Stimulated activated CD8-positive, alpha-beta memory T cell treated with anti-CD3 and anti-CD28 coated beads, Interleukin-15, amount 100 ng/mL, for 24 hours (primary cell): Measurements from ENCODE around the gene PFN3.
"Not testable (repeated sequence)": the region's sequence is repeated elsewhere in the genome, so short reads cannot be mapped to it uniquely, and the experiment has no call there.

Experiments
- DNase-seq: peaks from one replicate; pipeline ENCODE4 v3.0.0-alpha.2; 2020; ENCODE audit warnings: low read depth

PFN3 gene

GRCh38 chr5:177372034-177372896 lies 28.2 kb downstream of the PFN3 start:
- no peak for DNase-seq

DNA sequence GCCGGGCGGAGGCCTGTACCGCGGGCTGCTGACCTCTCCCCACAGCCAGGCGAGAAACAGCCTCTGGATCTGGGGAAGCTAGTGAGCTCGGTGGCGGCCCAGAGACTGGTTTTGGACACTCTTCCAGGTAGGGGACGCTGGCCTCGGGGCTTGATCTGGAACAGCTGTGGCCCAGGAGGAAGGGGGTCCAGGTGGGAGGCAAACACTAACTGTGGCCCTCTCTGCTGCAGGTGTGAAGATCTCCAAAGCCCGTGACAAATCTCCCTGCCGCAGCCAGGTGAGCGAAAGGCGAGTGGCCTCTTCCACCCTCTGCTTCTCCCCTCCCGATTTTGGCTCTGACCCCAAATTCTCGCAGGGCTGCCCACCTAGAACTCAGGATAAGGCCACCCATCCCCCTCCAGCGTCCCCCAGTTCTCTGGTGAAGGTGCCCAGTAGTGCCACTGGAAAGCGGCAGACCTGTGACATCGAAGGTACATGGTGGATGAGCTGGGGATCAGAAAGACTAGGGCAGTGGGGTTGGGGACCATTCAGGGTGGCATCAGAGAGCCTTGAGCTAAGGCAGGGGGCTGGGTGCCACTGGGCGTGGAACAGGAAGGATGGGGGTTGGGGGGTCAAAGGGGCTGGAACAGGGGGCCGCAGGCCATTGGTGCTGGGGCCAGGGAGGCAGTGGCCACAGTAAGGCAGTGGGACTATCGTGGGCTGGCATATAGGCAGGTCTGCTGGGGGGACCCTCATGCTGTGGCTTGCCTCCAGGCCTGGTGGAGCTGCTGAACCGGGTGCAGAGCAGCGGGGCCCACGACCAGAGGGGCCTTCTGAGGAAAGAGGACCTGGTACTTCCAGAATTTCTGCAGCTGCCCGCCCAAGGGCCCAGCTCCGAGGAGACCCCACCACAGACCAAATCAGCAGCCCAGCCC lies 29.1 kb downstream of the PFN3 start:
- DNase-seq = no peak

GRCh38 chr5:177370488-177371119 lies 29.9 kb downstream of the PFN3 start:
- DNase-seq = peak; percentile 38

- DNase-seq = no peak
These were observed 30.6 kb downstream of the PFN3 start for GRCh38 chr5:177369645-177370440.

DNA sequence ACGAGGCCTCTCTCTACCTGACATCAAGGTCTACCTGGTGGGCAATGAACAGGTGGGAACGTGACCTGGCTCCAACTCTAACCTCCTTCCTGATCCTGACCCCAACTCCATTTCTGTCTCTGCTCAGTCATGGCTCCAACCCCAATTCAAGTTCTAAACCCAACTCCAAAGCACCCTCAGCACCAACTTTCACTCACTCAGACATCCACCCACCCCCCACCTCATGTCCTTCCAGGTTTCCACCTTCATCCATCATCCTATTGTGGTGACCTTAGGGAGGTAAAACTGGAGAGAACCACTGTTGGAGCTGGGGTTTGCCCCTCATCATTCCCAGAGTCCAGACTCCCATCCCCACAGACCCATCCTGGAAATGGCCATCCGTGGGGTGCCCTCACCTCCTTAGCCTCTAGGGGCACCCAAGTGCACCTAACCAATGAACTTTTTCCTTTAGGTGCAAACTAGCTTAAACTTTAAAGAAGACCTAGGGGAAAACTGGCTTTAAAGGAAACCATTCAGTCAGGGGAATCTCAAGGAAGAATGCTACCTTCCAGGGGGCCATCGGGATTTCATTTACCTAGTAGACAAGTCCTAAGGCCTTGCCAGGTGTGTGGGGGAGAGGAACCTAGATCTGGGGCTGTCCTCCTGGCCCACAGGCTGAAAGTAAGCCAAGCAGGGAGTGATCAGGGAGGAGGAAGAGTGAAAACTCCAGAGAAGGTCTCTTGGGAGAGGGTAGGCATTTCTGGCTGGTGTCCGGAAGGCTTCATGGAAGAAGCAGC lies 31.4 kb downstream of the PFN3 start:
- DNase-seq = no peak

DNA sequence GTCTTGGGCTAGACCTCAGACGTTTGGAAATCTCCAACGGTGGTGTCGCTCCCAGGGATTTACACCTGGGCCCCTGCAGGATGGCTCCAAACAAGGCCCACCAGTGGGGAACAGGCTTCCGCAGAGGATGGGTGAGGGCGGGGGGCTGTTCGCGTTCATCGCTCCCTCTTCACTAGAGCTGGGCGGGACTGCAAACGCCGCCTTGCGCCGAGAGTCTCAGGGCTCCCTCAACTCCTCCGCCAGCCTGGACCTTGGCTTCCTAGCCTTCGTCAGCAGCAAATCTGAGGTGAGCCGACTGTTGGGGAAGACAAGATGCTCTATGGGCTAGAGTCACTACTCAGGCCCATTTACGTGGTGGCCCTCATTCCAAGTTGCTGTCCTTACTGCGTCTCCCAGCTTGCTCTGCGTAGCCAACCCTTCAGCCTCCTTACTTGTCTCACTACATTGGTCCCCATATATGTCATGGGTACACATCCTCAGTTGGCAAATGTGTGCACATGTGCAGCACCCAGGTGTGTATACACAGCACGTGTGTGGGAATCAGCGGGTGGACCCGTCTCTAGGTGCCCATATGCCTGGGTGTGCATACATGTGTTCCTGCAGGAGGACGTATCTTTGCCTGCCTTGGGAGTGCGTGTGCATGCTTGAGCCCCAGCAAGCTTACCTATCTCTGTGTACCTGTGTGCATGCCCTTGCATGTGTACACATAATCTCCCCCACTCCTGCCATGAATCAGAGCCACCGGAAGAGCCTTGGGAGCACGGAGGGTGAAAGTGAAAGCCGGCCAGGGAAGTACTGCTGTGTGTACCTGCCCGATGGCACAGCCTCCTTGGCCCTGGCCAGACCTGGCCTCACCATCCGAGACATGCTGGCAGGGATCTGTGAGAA lies 32.2 kb downstream of the PFN3 start:
- DNase-seq = no peak

- DNase-seq = no peak
These were observed 33.1 kb downstream of the PFN3 start for GRCh38 chr5:177367323-177367848.

DNA sequence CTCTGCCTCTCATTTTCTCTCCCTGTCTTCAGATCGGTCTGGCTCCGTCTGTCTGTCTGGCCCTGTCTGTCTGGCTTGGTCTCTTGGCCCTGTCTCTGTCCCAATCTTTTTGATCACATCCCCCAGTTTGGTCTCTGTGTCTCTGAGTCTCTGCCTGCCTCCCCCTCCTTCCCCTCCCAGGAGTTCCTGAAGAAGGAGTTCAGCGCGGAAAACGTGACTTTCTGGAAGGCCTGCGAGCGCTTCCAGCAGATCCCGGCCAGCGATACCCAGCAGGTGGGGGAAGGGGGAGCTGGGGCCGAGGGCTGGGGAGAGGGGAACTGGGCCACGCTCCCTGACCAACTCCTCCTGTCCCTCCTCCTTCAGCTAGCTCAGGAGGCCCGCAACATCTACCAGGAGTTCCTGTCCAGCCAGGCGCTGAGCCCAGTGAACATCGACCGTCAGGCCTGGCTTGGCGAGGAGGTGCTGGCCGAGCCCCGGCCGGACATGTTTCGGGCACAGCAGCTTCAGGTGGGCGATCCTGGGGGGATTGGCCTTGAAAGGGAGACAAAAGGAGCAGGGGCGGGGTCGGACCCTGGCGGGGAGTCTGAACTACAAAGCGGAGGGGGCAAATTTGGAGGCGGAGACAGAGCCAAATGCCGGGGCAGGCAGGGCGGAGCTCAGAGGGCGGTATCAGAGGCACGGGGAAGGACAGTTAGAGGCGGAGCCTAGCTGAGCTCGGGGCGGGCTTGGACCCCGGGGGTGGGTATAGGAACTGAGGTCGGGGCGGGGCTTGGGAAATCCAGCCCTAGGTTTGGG lies 33.7 kb downstream of the PFN3 start:
- no peak for DNase-seq

GRCh38 chr5:177365845-177366527 lies 34.5 kb downstream of the PFN3 start:
- DNase-seq = no peak

GRCh38 chr5:177364159-177364962 lies 36.1 kb downstream of the PFN3 start:
- DNase-seq = no peak

DNA sequence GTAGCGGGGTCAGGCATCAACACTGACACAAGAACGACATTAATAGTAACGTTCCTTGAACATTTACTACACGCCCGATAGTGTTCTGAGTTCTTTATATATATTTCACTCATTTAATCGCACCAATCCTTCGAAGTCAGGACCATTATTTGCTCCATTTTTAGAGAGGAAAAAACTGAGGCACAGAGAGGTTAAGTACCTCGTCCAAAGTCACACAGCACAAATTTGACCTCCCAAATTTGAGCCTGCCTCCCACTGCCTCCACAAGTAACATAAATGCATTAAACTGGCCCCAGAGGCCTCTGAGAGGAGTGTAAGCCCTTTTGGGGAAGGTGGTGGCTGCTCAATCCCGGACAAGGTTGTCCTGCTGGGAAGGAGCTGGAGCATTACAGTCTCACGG lies 36.9 kb downstream of the PFN3 start:
- no peak for DNase-seq

DNA sequence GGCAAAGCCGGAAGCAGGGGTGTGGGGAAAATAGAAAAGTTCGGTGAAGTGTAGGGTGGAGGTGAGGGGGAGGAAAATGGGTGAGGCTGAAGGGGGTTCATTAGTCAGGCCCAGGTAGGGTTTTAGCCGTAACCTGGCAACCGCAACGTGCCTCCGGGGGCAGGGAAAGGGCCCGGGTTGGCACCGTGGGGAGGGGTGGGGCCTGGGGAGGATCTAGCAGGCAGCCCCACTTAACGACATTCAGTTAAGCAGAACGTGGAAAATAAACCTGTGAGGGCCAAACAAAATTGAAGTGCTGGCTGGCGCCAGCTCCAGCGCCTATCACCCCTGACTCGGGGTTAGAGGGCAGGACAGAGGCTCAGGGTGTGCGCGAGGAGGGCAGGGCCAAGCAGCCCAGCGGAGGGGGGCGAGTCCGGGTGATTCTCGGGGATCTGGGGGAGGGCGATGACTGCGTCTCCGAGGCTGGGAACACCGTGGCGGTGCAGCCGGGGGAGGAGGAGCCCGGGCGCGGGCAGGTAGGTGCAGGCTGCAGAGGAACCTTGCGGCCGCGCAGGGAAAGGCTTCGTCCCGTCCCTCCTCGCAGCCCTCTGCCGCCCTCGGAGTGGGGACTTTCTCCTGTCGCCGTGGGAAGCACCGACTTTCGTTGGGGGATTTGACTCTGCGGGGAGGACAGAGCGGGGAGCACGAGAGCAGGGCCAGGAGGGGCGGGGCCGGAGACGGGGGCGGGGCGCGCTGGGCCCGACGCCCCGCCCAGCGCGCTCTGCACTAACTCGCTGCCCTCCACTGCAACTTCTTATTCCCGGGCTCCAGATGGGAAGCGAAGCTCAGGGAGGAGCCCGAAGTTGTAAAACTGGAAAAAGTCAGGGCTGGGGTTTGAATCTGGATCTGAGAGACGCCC lies 37.6 kb downstream of the PFN3 start:
- peak; percentile 40 for DNase-seq

GRCh38 chr5:177362292-177362609 lies 38.2 kb downstream of the PFN3 start:
- DNase-seq = no peak

GRCh38 chr5:177361418-177362291 lies 38.8 kb downstream of the PFN3 start:
- no peak for DNase-seq

DNA sequence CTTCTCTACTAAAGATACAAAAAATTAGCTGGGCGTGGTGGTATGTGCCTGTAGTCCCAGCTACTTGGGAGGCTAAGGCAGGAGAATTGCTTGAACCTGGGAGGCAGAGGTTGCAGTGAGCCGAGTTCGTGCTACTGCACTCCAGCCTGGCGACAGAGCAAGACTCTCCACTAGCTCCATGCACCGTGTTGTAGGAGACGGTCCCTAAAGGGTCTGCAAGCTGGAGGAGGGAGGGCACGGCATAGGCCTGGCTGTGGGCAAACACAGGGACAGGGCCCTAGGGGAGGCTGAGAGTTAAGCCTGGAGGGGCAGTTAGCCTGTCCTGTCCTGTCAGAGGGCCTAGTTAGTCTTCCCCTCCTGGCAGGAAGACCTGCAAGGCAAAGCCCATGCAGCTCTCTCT lies 39.7 kb downstream of the PFN3 start:
- not testable (repeated sequence) for DNase-seq
